Dendritic cell treated with granulocyte-macrophage colony-stimulating factor and Interleukin-4, amounts not matched to agents 40 ng/mL and 50 ng/mL, for 4 days (primary cell): ENCODE measurements around the gene MPV17L2.
A peak's percentile ranks its signal among the peaks of the same experiment; 100 is the strongest.
"Not testable (repeated sequence)": the region's sequence is repeated elsewhere in the genome, so short reads cannot be mapped to it uniquely, and the experiment has no call there.

Experiments
- H3K27ac Mint-ChIP-seq: one replicate; pipeline ENCODE4 v1.8.0; 2022; ENCODE audit warnings: mild to moderate bottlenecking, mixed read lengths
- H3K27me3 Mint-ChIP-seq: one replicate; pipeline ENCODE4 v1.8.0; 2022; ENCODE audit warnings: mild to moderate bottlenecking, mixed read lengths
- H3K36me3 Mint-ChIP-seq: one replicate; pipeline ENCODE4 v1.8.0; 2022; ENCODE audit warnings: low read depth, mixed read lengths
- H3K4me1 Mint-ChIP-seq: one replicate; pipeline ENCODE4 v1.8.0; 2022; ENCODE audit warnings: low read depth, mixed read lengths
- H3K4me3 Mint-ChIP-seq: one replicate; pipeline ENCODE4 v1.8.0; 2022; ENCODE audit warnings: mild to moderate bottlenecking, moderate library complexity, mixed read lengths
- H3K9me3 Mint-ChIP-seq: one replicate; pipeline ENCODE4 v1.8.0; 2022; ENCODE audit warnings: mixed read lengths
- intact Hi-C: fragments of 100-400 bp; cut with micrococcal nuclease; formaldehyde crosslinking; loops from one replicate; pipeline ENCODE4 v1.15.0; 2022

Gene MPV17L2

GRCh38 chr19:18156268-18156667, 36.8 kb upstream of the MPV17L2 start:
- intact Hi-C loops = no loop called here
- Mint-ChIP-seq H3K4me3 (no peak overlapping the region), H3K36me3 (peaks cover 24% of the 10 kb centered on the region), H3K27ac (no peak overlapping the region), H3K27me3 (no peaks in the 10 kb centered on the region), H3K4me1 (peaks cover 57% of the 10 kb centered on the region), H3K9me3 (no peaks in the 10 kb centered on the region)

DNA sequence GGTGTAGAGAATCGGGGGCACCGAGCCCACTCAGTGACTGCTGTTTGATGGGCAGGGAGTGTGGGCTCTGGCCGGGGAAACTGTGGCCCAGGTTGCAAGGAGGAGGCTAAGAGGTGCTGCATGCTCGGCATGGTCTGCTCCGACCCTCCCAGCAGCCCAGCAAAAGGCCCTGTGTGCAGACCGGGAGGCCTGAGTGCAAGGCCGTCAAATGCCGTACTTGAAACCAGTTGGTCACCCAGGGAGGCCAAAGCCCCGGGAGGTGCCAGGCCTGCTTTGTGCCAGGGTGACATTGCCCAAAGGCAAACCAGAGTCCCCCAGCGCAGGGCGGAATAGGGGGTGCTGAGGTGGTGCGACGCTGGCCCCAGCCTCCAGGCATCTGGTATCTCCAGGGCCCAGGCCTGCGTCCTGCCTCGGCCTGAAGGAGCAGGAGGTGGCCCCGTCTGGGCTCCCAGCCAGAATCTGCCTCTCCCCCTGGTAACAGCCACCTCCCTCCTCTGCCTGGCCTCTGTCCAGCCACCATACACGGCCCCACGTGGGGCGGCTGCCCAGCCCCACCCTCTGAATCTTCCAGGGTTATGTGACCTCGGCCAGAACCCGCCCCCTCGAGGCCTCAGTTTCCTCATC, 36.1 kb upstream of the MPV17L2 start:
- intact Hi-C loops = no loop called here

DNA sequence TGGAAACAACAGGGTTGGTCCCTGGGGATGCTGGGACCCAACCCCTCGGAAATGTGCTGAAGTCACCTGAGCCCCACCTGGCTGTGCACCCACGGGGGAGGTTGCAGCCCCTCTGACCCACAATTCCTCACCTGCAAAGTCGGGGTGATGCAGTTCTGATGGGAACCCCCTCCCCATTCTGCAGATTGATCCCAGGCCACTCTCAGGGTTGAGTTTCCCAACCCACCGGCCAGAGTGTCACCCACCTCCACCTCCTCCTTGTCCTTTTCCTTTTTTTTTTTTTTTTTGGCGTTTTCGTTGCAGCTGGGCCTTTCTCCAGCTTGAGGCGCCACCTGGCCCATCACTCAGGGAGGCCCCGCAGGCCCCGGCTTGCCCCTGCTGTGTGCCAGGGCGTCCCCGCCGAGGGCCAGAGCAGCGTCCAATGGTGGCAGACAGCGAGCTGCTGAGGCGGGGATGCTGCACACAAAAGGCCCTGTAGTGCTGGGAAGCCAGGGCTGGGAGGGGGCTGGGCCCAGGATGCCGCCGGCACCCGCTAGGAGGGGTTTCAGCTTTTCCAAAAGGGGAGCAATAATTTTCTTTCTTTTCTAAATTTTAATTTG, 35.5 kb upstream of the MPV17L2 start:
- intact Hi-C loops = no loop called here

More for the DNA sequence above, 36.1 kb upstream of the MPV17L2 start:
- peaks cover 28% of the 10 kb centered on the region for H3K36me3 Mint-ChIP-seq
- no peaks in the 10 kb centered on the region for H3K9me3 Mint-ChIP-seq
- peaks cover 56% of the 10 kb centered on the region for H3K4me1 Mint-ChIP-seq
- no peaks in the 10 kb centered on the region for H3K27me3 Mint-ChIP-seq
- H3K27ac Mint-ChIP-seq = no peak overlapping the region
- no peak overlapping the region for H3K4me3 Mint-ChIP-seq

GRCh38 chr19:18158467-18158866, 34.6 kb upstream of the MPV17L2 start:
- H3K27ac Mint-ChIP-seq = no peak overlapping the region
- no peaks in the 10 kb centered on the region for H3K27me3 Mint-ChIP-seq
- intact Hi-C loops = no loop called here
- H3K4me3 Mint-ChIP-seq = no peak overlapping the region
- no peaks in the 10 kb centered on the region for H3K9me3 Mint-ChIP-seq
- peaks cover 43% of the 10 kb centered on the region for H3K36me3 Mint-ChIP-seq
- H3K4me1 Mint-ChIP-seq = peaks cover 54% of the 10 kb centered on the region

More for the DNA sequence above, 35.5 kb upstream of the MPV17L2 start:
- no peaks in the 10 kb centered on the region for H3K9me3 Mint-ChIP-seq
- peaks cover 54% of the 10 kb centered on the region for H3K4me1 Mint-ChIP-seq
- no peak overlapping the region for H3K4me3 Mint-ChIP-seq
- no peak overlapping the region for H3K27ac Mint-ChIP-seq
- H3K36me3 Mint-ChIP-seq = peaks cover 34% of the 10 kb centered on the region
- H3K27me3 Mint-ChIP-seq = no peaks in the 10 kb centered on the region

GRCh38 chr19:18159059-18159616, 33.9 kb upstream of the MPV17L2 start:
- H3K27me3 Mint-ChIP-seq, intact Hi-C loops, H3K27ac Mint-ChIP-seq, H3K4me3 Mint-ChIP-seq, H3K9me3 Mint-ChIP-seq: not testable (repeated sequence)
- peaks cover 50% of the 10 kb centered on the region for H3K4me1 Mint-ChIP-seq
- H3K36me3 Mint-ChIP-seq = peaks cover 50% of the 10 kb centered on the region

GRCh38 chr19:18159810-18160209, 33.2 kb upstream of the MPV17L2 start:
- H3K4me3 Mint-ChIP-seq = no peak overlapping the region
- no peaks in the 10 kb centered on the region for H3K27me3 Mint-ChIP-seq
- peaks cover 56% of the 10 kb centered on the region for H3K36me3 Mint-ChIP-seq
- H3K4me1 Mint-ChIP-seq = peaks cover 44% of the 10 kb centered on the region
- H3K27ac Mint-ChIP-seq = no peak overlapping the region
- H3K9me3 Mint-ChIP-seq = no peaks in the 10 kb centered on the region
- intact Hi-C loops = no loop called here

GRCh38 chr19:18160493-18160970, 32.5 kb upstream of the MPV17L2 start:
- Mint-ChIP-seq H3K27me3 (no peaks in the 10 kb centered on the region), H3K36me3 (peaks cover 60% of the 10 kb centered on the region), H3K4me1 (peaks cover 40% of the 10 kb centered on the region), H3K9me3 (no peaks in the 10 kb centered on the region), H3K4me3 (peak overlapping the region; percentile 60), H3K27ac (peak overlapping the region; percentile 55)
- intact Hi-C loops = no loop called here

DNA sequence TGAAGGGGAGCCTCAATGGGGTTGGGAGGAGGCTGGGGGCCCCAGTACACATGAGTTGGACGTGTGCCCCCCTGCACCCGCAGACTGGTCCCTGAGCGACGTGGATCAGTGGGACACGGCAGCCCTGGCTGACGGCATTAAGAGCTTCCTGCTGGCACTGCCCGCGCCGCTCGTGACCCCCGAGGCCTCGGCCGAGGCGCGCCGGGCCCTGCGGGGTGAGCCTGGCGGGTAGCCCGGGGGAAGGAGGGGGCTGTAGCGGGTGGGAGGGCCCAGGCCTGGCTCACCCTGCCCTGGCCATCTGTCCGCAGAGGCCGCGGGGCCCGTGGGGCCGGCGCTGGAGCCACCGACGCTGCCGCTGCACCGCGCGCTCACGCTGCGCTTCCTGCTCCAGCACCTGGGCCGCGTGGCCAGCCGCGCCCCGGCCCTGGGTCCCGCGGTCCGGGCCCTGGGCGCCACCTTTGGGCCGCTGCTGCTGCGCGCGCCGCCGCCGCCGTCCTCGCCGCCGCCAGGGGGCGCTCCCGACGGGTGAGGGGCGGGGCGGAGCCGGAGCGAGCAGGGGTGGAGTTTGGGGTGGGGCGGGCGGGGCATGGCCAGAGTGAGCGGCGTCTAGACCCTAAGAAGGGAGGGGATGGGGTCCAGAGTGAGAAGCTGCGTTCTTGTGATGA, 31.9 kb upstream of the MPV17L2 start:
- Mint-ChIP-seq H3K4me3 (peak overlapping the region; percentile 60), H3K27ac (peak overlapping the region; percentile 55), H3K27me3 (no peaks in the 10 kb centered on the region), H3K9me3 (no peaks in the 10 kb centered on the region), H3K4me1 (peaks cover 37% of the 10 kb centered on the region), H3K36me3 (peaks cover 61% of the 10 kb centered on the region)
- intact Hi-C loops = no loop called here

DNA sequence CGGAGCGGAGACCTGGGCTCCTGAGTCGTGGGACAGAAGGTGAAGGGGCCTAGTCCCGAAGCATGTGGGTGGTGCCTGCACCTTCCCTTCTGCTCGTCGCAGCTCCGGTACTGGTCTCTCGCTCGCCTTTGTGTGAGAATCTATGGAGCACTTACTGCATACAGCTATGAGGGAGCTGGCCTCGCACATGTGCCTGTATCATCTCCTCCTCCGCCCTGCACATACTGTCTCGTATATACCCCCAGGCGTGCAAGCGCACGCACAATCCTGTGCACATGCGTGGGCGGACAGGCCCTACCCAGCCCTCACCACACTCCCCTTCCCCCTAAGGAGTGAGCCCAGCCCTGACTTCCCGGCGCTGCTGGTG, 31.4 kb upstream of the MPV17L2 start:
- Mint-ChIP-seq H3K4me3 (peak overlapping the region; percentile 40), H3K36me3 (peaks cover 61% of the 10 kb centered on the region), H3K4me1 (peaks cover 32% of the 10 kb centered on the region), H3K27ac (peak overlapping the region; percentile 30), H3K9me3 (no peaks in the 10 kb centered on the region), H3K27me3 (no peaks in the 10 kb centered on the region)
- intact Hi-C loops = no loop called here

- intact Hi-C loops = no loop called here
- Mint-ChIP-seq H3K4me1 (peaks cover 34% of the 10 kb centered on the region), H3K9me3 (no peaks in the 10 kb centered on the region), H3K36me3 (peaks cover 85% of the 10 kb centered on the region), H3K4me3 (no peak overlapping the region), H3K27ac (no peak overlapping the region), H3K27me3 (no peaks in the 10 kb centered on the region)
Observed at GRCh38 chr19:18164072-18164471, 28.9 kb upstream of the MPV17L2 start.

DNA sequence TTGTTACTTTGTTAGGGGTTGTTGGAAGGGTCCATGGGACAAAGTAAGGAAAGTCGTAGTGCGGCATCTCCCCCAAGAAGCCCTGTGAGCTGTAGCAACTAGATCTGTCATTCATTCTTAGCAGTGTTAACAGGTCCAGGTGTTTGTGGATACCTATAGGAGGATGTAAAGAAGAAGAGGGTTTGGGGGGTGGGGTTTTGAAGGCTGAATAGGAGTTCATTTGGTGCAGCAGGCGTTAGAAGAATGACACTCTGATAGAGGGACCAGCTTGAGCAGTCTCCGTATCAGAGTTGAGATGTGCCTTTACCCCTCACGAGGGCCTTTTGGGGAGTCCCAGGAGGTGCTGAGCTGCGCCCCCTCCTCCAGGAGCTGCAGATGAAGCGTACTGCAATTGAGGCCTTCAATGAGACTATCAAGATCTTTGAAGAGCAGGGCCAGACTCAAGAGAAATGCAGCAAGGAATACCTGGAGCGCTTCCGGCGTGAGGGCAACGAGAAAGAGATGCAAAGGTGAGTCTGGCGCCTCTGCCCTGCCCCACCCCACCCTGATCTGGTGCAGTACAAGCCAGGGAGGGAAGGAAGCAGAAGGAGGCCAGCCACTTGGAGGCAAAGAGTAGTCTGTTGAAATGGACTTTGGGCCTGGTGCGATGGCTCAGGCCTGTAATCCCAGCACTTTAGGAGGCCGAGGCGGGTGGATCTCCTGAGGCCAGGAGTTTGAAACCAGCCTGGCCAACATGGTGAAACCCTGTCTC, 27.0 kb upstream of the MPV17L2 start:
- peaks cover 44% of the 10 kb centered on the region for H3K4me1 Mint-ChIP-seq
- H3K27me3 Mint-ChIP-seq = no peaks in the 10 kb centered on the region
- intact Hi-C loops = loop anchor here (5.0 kb wide), 1 partner anchor 54 kb away; no protein-coding TSS in a partner anchor
- no peak overlapping the region for H3K27ac Mint-ChIP-seq
- peaks cover 82% of the 10 kb centered on the region for H3K36me3 Mint-ChIP-seq
- H3K4me3 Mint-ChIP-seq = no peak overlapping the region
- no peaks in the 10 kb centered on the region for H3K9me3 Mint-ChIP-seq

DNA sequence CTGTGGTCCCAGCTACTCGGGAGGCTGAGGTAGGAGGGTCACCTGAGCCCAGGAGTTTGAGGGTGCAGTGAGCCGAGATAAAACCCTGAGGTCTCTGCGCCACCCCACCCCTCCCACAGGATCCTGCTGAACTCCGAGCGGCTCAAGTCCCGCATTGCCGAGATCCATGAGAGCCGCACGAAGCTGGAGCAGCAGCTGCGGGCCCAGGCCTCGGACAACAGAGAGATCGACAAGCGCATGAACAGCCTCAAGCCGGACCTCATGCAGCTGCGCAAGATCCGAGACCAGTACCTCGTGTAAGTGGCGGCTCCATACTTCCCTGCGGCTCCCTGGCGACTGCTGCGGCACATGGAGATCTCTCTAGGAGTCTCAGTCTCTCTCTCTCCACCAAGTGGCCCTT, 26.0 kb upstream of the MPV17L2 start:
- Mint-ChIP-seq H3K27ac (no peak overlapping the region), H3K4me3 (no peak overlapping the region), H3K36me3 (peaks cover 83% of the 10 kb centered on the region), H3K4me1 (peaks cover 47% of the 10 kb centered on the region), H3K9me3 (no peaks in the 10 kb centered on the region), H3K27me3 (no peaks in the 10 kb centered on the region)
- intact Hi-C loops = loop anchor here (5.0 kb wide), 1 partner anchor 55 kb away; no protein-coding TSS in a partner anchor

DNA sequence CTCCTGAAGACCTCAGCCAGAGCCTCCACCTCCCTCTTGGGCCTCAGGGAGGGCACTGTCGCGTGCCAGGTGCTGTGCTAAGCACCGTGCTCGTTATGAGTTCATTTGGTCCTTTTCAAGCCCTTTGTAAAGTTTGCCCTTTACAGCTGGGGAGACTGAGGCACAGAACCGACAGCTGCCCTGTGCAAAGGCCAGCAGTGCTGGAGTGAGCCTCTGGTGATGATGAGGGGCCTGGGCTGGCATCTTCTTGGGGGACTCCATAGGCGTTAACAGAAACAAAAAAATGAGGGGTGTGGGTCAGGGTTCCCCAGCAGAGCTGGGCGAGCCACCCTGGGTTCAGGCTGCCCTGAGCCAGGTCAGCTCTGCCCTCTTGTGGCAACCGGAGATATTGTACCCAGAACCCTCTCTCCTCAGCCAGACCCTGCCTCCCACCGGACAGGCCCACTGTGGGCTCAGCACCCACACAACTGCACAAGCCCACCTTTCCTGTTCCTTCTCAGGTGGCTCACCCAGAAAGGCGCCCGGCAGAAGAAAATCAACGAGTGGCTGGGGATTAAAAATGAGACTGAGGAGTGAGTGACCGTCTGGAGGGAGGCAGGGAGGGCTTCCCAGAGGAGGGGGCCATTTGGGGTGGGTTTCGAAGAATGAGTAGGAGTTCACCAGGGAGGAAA, 24.9 kb upstream of the MPV17L2 start:
- H3K36me3 Mint-ChIP-seq = peaks cover 72% of the 10 kb centered on the region

More for the DNA sequence above, 24.9 kb upstream of the MPV17L2 start:
- H3K27me3 Mint-ChIP-seq = no peaks in the 10 kb centered on the region
- intact Hi-C loops = loop anchor here (5.0 kb wide), 1 partner anchor 56 kb away; no protein-coding TSS in a partner anchor
- peak overlapping the region; percentile 99 for H3K27ac Mint-ChIP-seq
- H3K9me3 Mint-ChIP-seq = no peaks in the 10 kb centered on the region
- H3K4me3 Mint-ChIP-seq = peak overlapping the region; percentile 34
- peaks cover 55% of the 10 kb centered on the region for H3K4me1 Mint-ChIP-seq
